Calu3 (cell line): ENCODE results near the gene BCORL1. TPM values are rescaled to one million over a fixed set of nuclear protein-coding genes. Genes with fewer than 3 reads are reported as not detected.

Source experiments
- BruUV-seq: library from RNA; stranded (reverse); fragments of 400-500 nt; replicated peaks from 2 replicates; lab custom pipeline; 2021; lab: Mats Ljungman, UMichigan
- CTCF ChIA-PET: fragments of 300-600 bp; sonication (Branson Sonifier 250); formaldehyde crosslinking; loops from one replicate; lab custom pipeline; 2022; ENCODE audit warnings: antibody characterized with exemption; lab: Charles Lee
- DNase-seq: peaks from one replicate; pipeline ENCODE4 v3.0.0; 2022
- H3K27ac Mint-ChIP-seq: one replicate; pipeline ENCODE4 v1.8.0; 2022; ENCODE audit warnings: mixed read lengths; ENCODE audit not compliant: unreplicated experiment
- H3K27me3 Mint-ChIP-seq: one replicate; pipeline ENCODE4 v1.8.0; 2022; ENCODE audit warnings: mixed read lengths; ENCODE audit not compliant: unreplicated experiment
- H3K36me3 Mint-ChIP-seq: one replicate; pipeline ENCODE4 v1.8.0; 2022; ENCODE audit warnings: mild to moderate bottlenecking, moderate library complexity, mixed read lengths; ENCODE audit not compliant: insufficient read depth, unreplicated experiment
- H3K4me1 Mint-ChIP-seq: one replicate; pipeline ENCODE4 v1.8.0; 2022; ENCODE audit warnings: mild to moderate bottlenecking, low read depth, mixed read lengths; ENCODE audit not compliant: unreplicated experiment
- H3K4me3 Mint-ChIP-seq: one replicate; pipeline ENCODE4 v1.8.0; 2022; ENCODE audit warnings: mild to moderate bottlenecking, low read depth, moderate library complexity, mixed read lengths; ENCODE audit not compliant: unreplicated experiment
- H3K9me3 Mint-ChIP-seq: one replicate; pipeline ENCODE4 v1.8.0; 2022; ENCODE audit warnings: low read depth, mixed read lengths; ENCODE audit not compliant: unreplicated experiment
- CTCF ChIP-seq: fragments of 200-600 bp; IDR thresholded peaks from one replicate; pipeline ENCODE4 v1.8.0; 2022; ENCODE audit warnings: antibody characterized with exemption; ENCODE audit not compliant: unreplicated experiment
- intact Hi-C: fragments of 100-400 bp; cut with micrococcal nuclease; formaldehyde crosslinking; loops from one replicate; pipeline ENCODE4 v1.10.0; 2022; ENCODE audit not compliant: unreplicated experiment
- total RNA-seq: library from RNA; stranded (reverse); gene quantifications from 2 replicates; pipeline ENCODE4 v1.2.3, GENCODE V29; 2022

The BCORL1 gene
- total RNA-seq, 1 experiment from 2014 or later = 6.7 TPM

- Mint-ChIP-seq H3K4me3 (no peak overlapping the region), H3K27me3 (no peaks in the 10 kb centered on the region), H3K9me3 (no peaks in the 10 kb centered on the region), H3K36me3 (no peaks in the 10 kb centered on the region), H3K27ac (no peak overlapping the region), H3K4me1 (no peaks in the 10 kb centered on the region)
- no peak for TF ChIP-seq CTCF
- intact Hi-C loops = no loop called here
- DNase-seq = no peak
- no TSS peak for BruUV-seq
- CTCF ChIA-PET = no interaction called here
Observed at GRCh38 chrX:130025256-130025655, 42.8 kb downstream of the BCORL1 start.

GRCh38 chrX:130027569-130027968 lies 45.1 kb downstream of the BCORL1 start:
- H3K27me3 Mint-ChIP-seq = no peaks in the 10 kb centered on the region
- no peaks in the 10 kb centered on the region for H3K9me3 Mint-ChIP-seq
- H3K36me3 Mint-ChIP-seq = no peaks in the 10 kb centered on the region
- BruUV-seq = no TSS peak
- CTCF ChIA-PET = interaction anchor here (2.9 kb wide), 1 partner anchor 102 kb away, joined by 16 read pairs; no protein-coding TSS in a partner anchor
- H3K4me1 Mint-ChIP-seq = no peaks in the 10 kb centered on the region
- DNase-seq = no peak
- H3K27ac Mint-ChIP-seq = no peak overlapping the region
- intact Hi-C loops = no loop called here
- no peak overlapping the region for H3K4me3 Mint-ChIP-seq
- TF ChIP-seq CTCF = no peak

GRCh38 chrX:130028196-130028595 lies 45.8 kb downstream of the BCORL1 start:
- CTCF ChIA-PET = interaction anchor here (2.9 kb wide), 1 partner anchor 103 kb away, joined by 16 read pairs; no protein-coding TSS in a partner anchor
- Mint-ChIP-seq H3K4me3 (no peak overlapping the region), H3K27ac (no peak overlapping the region), H3K4me1 (no peaks in the 10 kb centered on the region), H3K9me3 (no peaks in the 10 kb centered on the region), H3K36me3 (no peaks in the 10 kb centered on the region), H3K27me3 (no peaks in the 10 kb centered on the region)
- TF ChIP-seq CTCF = peak; percentile 73
- intact Hi-C loops = loop anchor here (1.0 kb wide), 2 partner anchors 103 to 421 kb away; no protein-coding TSS in a partner anchor
- no TSS peak for BruUV-seq
- DNase-seq = peak; percentile 68

- no peak for TF ChIP-seq CTCF
- no TSS peak for BruUV-seq
- DNase-seq = no peak
- Mint-ChIP-seq H3K27me3 (no peaks in the 10 kb centered on the region), H3K9me3 (no peaks in the 10 kb centered on the region), H3K36me3 (peaks cover 3% of the 10 kb centered on the region), H3K4me3 (no peak overlapping the region), H3K27ac (no peak overlapping the region), H3K4me1 (no peaks in the 10 kb centered on the region)
- intact Hi-C loops = no loop called here
- CTCF ChIA-PET = no interaction called here
Observed at GRCh38 chrX:130030826-130031225, 48.4 kb downstream of the BCORL1 start.
